ENCODE measurements around the gene PPIP5K2. TPM values are rescaled to one million over a fixed set of nuclear protein-coding genes. Genes with fewer than 3 reads are reported as not detected.

Gene PPIP5K2
- total RNA-seq, 4 donors from 2014 or later: 40.1 to 60.8 (median 57.7) TPM

- Histone ChIP-seq H3K4me1 (no peaks in the 10 kb centered on the region), H3K27me3 (no peaks in the 10 kb centered on the region), H3K9me3 (no peaks in the 10 kb centered on the region), H3K4me3 (replicated peaks in 1 of 3) (no peak overlapping the region), H3K27ac (no peak overlapping the region), H3K36me3 (peaks cover 15 to 24% of the 10 kb centered on the region in 2 donors)
- TF ChIP-seq CTCF (IDR thresholded peaks at IDR 0.05) (no peak), POLR2A (IDR thresholded peaks at IDR 0.05) (no peak)
- intact Hi-C loops (cut with DNase I): no loop called here
- no peak for DNase-seq
- WGBS, 2 donors: 98 to 100% methylated on average over 1 of the region's 1 CpG
Measured at GRCh38 chr5:103089272-103089671, 30.8 kb upstream of the PPIP5K2 start.

GRCh38 chr5:103090791-103091190 lies 29.3 kb upstream of the PPIP5K2 start:
- 93% methylated on average over 1 of the region's 1 CpG for WGBS, 2 donors
- no peaks in the 10 kb centered on the region for H3K4me1 ChIP-seq
- no peak overlapping the region for H3K4me3 ChIP-seq (replicated peaks in 1 of 3)
- intact Hi-C loops (cut with DNase I): no loop called here
- DNase-seq: no peak
- no peaks in the 10 kb centered on the region for H3K9me3 ChIP-seq
- no peaks in the 10 kb centered on the region for H3K27me3 ChIP-seq
- no peak for TF ChIP-seq POLR2A (IDR thresholded peaks at IDR 0.05)
- no peak for TF ChIP-seq CTCF (IDR thresholded peaks at IDR 0.05)
- H3K27ac ChIP-seq: no peak overlapping the region
- peaks cover 15 to 17% of the 10 kb centered on the region in 2 donors for H3K36me3 ChIP-seq

GRCh38 chr5:103092676-103093075 lies 27.4 kb upstream of the PPIP5K2 start:
- Histone ChIP-seq H3K36me3 (peaks cover 1 to 5% of the 10 kb centered on the region in 2 donors), H3K27me3 (no peaks in the 10 kb centered on the region), H3K4me1 (no peaks in the 10 kb centered on the region), H3K9me3 (no peaks in the 10 kb centered on the region), H3K4me3 (replicated peaks in 1 of 3) (no peak overlapping the region), H3K27ac (no peak overlapping the region)
- 95 to 96% methylated on average over 3 of the region's 3 CpGs for WGBS, 2 donors
- intact Hi-C loops (cut with DNase I): no loop called here
- DNase-seq: no peak
- TF ChIP-seq POLR2A (IDR thresholded peaks at IDR 0.05) (no peak), CTCF (IDR thresholded peaks at IDR 0.05) (no peak)

- peaks cover 0 to 5% of the 10 kb centered on the region in 2 donors for H3K36me3 ChIP-seq
- TF ChIP-seq CTCF (IDR thresholded peaks at IDR 0.05): no peak
- TF ChIP-seq POLR2A (IDR thresholded peaks at IDR 0.05): no peak
- intact Hi-C loops (cut with DNase I): no loop called here
- no peak for DNase-seq
- H3K4me3 ChIP-seq (replicated peaks in 1 of 3): no peak overlapping the region
- no peaks in the 10 kb centered on the region for H3K4me1 ChIP-seq
- H3K27ac ChIP-seq: no peak overlapping the region
- H3K27me3 ChIP-seq: no peaks in the 10 kb centered on the region
- H3K9me3 ChIP-seq: no peaks in the 10 kb centered on the region
- WGBS, 2 donors: 89 to 93% methylated on average over 1 of the region's 1 CpG
Measured at GRCh38 chr5:103093727-103094126, 26.4 kb upstream of the PPIP5K2 start.

- H3K4me3 ChIP-seq (replicated peaks in 1 of 3): no peak overlapping the region
- peaks cover 0 to 5% of the 10 kb centered on the region in 2 donors for H3K36me3 ChIP-seq
- H3K27me3 ChIP-seq: no peaks in the 10 kb centered on the region
- intact Hi-C loops (cut with DNase I): no loop called here
- DNase-seq: no peak
- 59 to 68% methylated on average over 2 of the region's 2 CpGs for WGBS, 2 donors
- TF ChIP-seq POLR2A (IDR thresholded peaks at IDR 0.05) (no peak), CTCF (IDR thresholded peaks at IDR 0.05) (no peak)
- H3K4me1 ChIP-seq: no peaks in the 10 kb centered on the region
- H3K9me3 ChIP-seq: no peaks in the 10 kb centered on the region
- H3K27ac ChIP-seq: no peak overlapping the region
Measured at GRCh38 chr5:103094737-103095136, 25.4 kb upstream of the PPIP5K2 start.

All from thyroid gland (tissue), 4 donors.